ENCODE results near the gene NPPC. TPM values are rescaled to one million over a fixed set of nuclear protein-coding genes. Genes with fewer than 3 reads are reported as not detected.

Gene NPPC
- total and polyA plus RNA-seq, 2 of the 8 experiments (the other 6 are each of a cell fraction or from before 2014, with no cell fraction given), result 1.3 to 4.7 TPM

DNA sequence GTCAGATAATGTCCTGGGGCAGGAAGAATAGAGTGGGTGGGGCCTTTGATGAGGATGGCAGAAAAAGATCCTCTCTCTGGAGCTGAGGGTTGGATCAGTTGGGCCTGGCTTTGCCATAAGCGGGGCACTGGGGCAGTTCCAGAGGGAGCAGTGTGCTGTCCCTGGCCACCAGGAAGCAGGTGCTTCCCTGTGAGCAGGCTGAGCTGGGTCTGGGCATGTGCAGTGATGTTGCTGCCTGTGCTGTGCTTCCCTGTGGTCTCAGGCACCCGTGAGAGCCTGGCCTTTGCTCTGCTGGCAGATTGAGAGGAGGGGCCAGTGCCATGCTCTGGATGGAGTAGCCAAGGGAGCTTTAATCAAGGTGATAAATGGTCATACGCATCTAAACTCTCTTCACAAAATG, 14.6 kb upstream of the NPPC start (continued):
- TF ChIP-seq, protein P1, sequence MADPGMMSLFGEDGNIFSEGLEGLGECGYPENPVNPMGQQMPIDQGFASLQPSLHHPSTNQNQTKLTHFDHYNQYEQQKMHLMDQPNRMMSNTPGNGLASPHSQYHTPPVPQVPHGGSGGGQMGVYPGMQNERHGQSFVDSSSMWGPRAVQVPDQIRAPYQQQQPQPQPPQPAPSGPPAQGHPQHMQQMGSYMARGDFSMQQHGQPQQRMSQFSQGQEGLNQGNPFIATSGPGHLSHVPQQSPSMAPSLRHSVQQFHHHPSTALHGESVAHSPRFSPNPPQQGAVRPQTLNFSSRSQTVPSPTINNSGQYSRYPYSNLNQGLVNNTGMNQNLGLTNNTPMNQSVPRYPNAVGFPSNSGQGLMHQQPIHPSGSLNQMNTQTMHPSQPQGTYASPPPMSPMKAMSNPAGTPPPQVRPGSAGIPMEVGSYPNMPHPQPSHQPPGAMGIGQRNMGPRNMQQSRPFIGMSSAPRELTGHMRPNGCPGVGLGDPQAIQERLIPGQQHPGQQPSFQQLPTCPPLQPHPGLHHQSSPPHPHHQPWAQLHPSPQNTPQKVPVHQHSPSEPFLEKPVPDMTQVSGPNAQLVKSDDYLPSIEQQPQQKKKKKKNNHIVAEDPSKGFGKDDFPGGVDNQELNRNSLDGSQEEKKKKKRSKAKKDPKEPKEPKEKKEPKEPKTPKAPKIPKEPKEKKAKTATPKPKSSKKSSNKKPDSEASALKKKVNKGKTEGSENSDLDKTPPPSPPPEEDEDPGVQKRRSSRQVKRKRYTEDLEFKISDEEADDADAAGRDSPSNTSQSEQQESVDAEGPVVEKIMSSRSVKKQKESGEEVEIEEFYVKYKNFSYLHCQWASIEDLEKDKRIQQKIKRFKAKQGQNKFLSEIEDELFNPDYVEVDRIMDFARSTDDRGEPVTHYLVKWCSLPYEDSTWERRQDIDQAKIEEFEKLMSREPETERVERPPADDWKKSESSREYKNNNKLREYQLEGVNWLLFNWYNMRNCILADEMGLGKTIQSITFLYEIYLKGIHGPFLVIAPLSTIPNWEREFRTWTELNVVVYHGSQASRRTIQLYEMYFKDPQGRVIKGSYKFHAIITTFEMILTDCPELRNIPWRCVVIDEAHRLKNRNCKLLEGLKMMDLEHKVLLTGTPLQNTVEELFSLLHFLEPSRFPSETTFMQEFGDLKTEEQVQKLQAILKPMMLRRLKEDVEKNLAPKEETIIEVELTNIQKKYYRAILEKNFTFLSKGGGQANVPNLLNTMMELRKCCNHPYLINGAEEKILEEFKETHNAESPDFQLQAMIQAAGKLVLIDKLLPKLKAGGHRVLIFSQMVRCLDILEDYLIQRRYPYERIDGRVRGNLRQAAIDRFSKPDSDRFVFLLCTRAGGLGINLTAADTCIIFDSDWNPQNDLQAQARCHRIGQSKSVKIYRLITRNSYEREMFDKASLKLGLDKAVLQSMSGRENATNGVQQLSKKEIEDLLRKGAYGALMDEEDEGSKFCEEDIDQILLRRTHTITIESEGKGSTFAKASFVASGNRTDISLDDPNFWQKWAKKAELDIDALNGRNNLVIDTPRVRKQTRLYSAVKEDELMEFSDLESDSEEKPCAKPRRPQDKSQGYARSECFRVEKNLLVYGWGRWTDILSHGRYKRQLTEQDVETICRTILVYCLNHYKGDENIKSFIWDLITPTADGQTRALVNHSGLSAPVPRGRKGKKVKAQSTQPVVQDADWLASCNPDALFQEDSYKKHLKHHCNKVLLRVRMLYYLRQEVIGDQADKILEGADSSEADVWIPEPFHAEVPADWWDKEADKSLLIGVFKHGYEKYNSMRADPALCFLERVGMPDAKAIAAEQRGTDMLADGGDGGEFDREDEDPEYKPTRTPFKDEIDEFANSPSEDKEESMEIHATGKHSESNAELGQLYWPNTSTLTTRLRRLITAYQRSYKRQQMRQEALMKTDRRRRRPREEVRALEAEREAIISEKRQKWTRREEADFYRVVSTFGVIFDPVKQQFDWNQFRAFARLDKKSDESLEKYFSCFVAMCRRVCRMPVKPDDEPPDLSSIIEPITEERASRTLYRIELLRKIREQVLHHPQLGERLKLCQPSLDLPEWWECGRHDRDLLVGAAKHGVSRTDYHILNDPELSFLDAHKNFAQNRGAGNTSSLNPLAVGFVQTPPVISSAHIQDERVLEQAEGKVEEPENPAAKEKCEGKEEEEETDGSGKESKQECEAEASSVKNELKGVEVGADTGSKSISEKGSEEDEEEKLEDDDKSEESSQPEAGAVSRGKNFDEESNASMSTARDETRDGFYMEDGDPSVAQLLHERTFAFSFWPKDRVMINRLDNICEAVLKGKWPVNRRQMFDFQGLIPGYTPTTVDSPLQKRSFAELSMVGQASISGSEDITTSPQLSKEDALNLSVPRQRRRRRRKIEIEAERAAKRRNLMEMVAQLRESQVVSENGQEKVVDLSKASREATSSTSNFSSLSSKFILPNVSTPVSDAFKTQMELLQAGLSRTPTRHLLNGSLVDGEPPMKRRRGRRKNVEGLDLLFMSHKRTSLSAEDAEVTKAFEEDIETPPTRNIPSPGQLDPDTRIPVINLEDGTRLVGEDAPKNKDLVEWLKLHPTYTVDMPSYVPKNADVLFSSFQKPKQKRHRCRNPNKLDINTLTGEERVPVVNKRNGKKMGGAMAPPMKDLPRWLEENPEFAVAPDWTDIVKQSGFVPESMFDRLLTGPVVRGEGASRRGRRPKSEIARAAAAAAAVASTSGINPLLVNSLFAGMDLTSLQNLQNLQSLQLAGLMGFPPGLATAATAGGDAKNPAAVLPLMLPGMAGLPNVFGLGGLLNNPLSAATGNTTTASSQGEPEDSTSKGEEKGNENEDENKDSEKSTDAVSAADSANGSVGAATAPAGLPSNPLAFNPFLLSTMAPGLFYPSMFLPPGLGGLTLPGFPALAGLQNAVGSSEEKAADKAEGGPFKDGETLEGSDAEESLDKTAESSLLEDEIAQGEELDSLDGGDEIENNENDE (IDR thresholded peaks at IDR 0.05; ENCODE audit: insufficient replicate concordance, low read length), result no peak
- TF ChIP-seq SRF (IDR thresholded peaks at IDR 0.05; ENCODE audit: low read depth, low read length) (no peak), BACH1 (IDR thresholded peaks at IDR 0.05; ENCODE audit: low read length) (no peak), JUN (IDR thresholded peaks at IDR 0.05; ENCODE audit: low read depth, low read length) (no peak)
- TF ChIP-seq, protein P2, sequence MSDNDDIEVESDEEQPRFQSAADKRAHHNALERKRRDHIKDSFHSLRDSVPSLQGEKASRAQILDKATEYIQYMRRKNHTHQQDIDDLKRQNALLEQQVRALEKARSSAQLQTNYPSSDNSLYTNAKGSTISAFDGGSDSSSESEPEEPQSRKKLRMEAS (IDR thresholded peaks at IDR 0.05), result no peak
- TF ChIP-seq, protein P3, sequence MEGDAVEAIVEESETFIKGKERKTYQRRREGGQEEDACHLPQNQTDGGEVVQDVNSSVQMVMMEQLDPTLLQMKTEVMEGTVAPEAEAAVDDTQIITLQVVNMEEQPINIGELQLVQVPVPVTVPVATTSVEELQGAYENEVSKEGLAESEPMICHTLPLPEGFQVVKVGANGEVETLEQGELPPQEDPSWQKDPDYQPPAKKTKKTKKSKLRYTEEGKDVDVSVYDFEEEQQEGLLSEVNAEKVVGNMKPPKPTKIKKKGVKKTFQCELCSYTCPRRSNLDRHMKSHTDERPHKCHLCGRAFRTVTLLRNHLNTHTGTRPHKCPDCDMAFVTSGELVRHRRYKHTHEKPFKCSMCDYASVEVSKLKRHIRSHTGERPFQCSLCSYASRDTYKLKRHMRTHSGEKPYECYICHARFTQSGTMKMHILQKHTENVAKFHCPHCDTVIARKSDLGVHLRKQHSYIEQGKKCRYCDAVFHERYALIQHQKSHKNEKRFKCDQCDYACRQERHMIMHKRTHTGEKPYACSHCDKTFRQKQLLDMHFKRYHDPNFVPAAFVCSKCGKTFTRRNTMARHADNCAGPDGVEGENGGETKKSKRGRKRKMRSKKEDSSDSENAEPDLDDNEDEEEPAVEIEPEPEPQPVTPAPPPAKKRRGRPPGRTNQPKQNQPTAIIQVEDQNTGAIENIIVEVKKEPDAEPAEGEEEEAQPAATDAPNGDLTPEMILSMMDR (IDR thresholded peaks at IDR 0.05; ENCODE audit: control extremely low read depth in 1 of 3, insufficient read depth in 1 of 3, low read depth in 1 of 3, low read length in 3 of 3), result no peak

Data from H1 (cell line).